Measurements from ENCODE around the gene MSH5. TPM values are rescaled to one million over a fixed set of nuclear protein-coding genes. Genes with fewer than 3 reads are reported as not detected.

Gene MSH5
- polyA plus RNA-seq, 2 of the 4 experiments (the other 2 are of a cell fraction) = 17.4 to 36.5 TPM

- ATAC-seq (no peak), FAIRE-seq (no peak), DNase-seq (ENCODE audit: low read depth in 1 of 2, low spot score in 1 of 2) (no peak)
- ChIA-PET POLR2A (interaction anchor here (1.2 kb wide), 1 partner anchor 83 kb away, joined by 3 read pairs; the partner anchor contains the start of gene LSM2), CTCF (interaction anchor here (1.1 to 3.9 kb wide), 5 partner anchors 9 to 40 kb away, joined by 3 to 10 read pairs (median 6); partner anchors contain the start of gene CLIC1)
- no peaks in the 10 kb centered on the region for H3K9me3 ChIP-seq
- H3K4me2 ChIP-seq = no peak within 1 kb of the TSS
- WGBS (ENCODE audit: missing lambda C conversion rate) = 84% methylated on average over 34 of the region's 46 CpGs
- no peak for TF ChIP-seq BCL3 (IDR thresholded peaks at IDR 0.05)
- H3K4me3 ChIP-seq = no peak within 1 kb of the TSS
- H3K4me1 ChIP-seq = no peaks in the 10 kb centered on the region
- H3K27ac ChIP-seq = no peak within 1 kb of the TSS
Observed at GRCh38 chr6:31723245-31723979, 16.4 kb upstream of the MSH5 start, which contains the start of gene MPIG6B. TSS of gene MPIG6B (plus strand) at chr6:31723373. CDS start at chr6:31723384, 11 bp downstream.

GRCh38 chr6:31723980-31724691 is 15.7 kb upstream of the MSH5 start:
- no peak for FAIRE-seq
- H3K4me1 ChIP-seq = no peaks in the 10 kb centered on the region
- ChIA-PET CTCF (interaction anchor here (1.1 to 3.9 kb wide), 5 partner anchors 10 to 106 kb away, joined by 4 to 10 read pairs (median 6); partner anchors contain the start of gene CLIC1), POLR2A (interaction anchor here (1.2 to 1.7 kb wide), 2 partner anchors 20 to 83 kb away, joined by 3 to 6 read pairs; partner anchors contain the start of gene LSM2)
- DNase-seq (ENCODE audit: low read depth in 1 of 2, low spot score in 1 of 2) = no peak
- no peak for TF ChIP-seq CTCF (IDR thresholded peaks at IDR 0.05)
- no peak for TF ChIP-seq NPAS2 (CRISPR knock-in tag; IDR thresholded peaks at IDR 0.05; ENCODE audit: borderline replicate concordance)
- TF ChIP-seq JUNB (IDR thresholded peaks at IDR 0.05) = no peak
- TF ChIP-seq EHMT2 (IDR thresholded peaks at IDR 0.05; ENCODE audit: low read depth) = no peak
- no peak for TF ChIP-seq USF2 (IDR thresholded peaks at IDR 0.05)
- TF ChIP-seq EHF (CRISPR knock-in tag; IDR thresholded peaks at IDR 0.05) = no peak
- no peak for TF ChIP-seq FOSB (CRISPR knock-in tag; IDR thresholded peaks at IDR 0.05)
- TF ChIP-seq TFCP2L1 (CRISPR knock-in tag; IDR thresholded peaks at IDR 0.05) = no peak
- no peak for TF ChIP-seq FOSL2 (IDR thresholded peaks at IDR 0.05)
- TF ChIP-seq FOSL2 (CRISPR knock-in tag; IDR thresholded peaks at IDR 0.05) = no peak
- TF ChIP-seq REST (IDR thresholded peaks at IDR 0.05) = no peak
- no peak for TF ChIP-seq BCL3 (IDR thresholded peaks at IDR 0.05)
- TF ChIP-seq NFE2L2 (conservative IDR thresholded peaks at IDR 0.05; ENCODE audit: low read length) = no peak
- TF ChIP-seq RNF2 (IDR thresholded peaks at IDR 0.05; ENCODE audit: borderline replicate concordance, low read depth) = no peak
- no peaks in the 10 kb centered on the region for H3K9me3 ChIP-seq
- H3K27ac ChIP-seq = no peak overlapping the region
- ATAC-seq = no peak
- no peak overlapping the region for H3K4me3 ChIP-seq
- H3K4me2 ChIP-seq = no peak overlapping the region
- WGBS (ENCODE audit: missing lambda C conversion rate) = 91% methylated on average over 20 of the region's 25 CpGs

Data from A549 (cell line).